K562 (cell line): ENCODE results near the gene RBFA. TPM values are rescaled to one million over a fixed set of nuclear protein-coding genes. Genes with fewer than 3 reads are reported as not detected.

ENCODE experiments used
- ARHGAP35 ChIP-seq: fragments of 450-650 bp; IDR thresholded peaks from 2 replicates; pipeline ENCODE4 v1.6.1; 2018; ENCODE audit not compliant: partially characterized antibody
- CBFB ChIP-seq: sonication (generic); formaldehyde crosslinking; IDR thresholded peaks from 2 replicates; pipeline ENCODE4 v1.4.0; 2020; ENCODE audit warnings: mild to moderate bottlenecking, missing genetic modification reagents
- CHAMP1 ChIP-seq: fragments of 450-650 bp; IDR thresholded peaks from 2 replicates; pipeline ENCODE4 v1.6.1; 2016; ENCODE audit warnings: mild to moderate bottlenecking
- CREB1 ChIP-seq, 2 experiments: sonication (generic) in 1 of 2; formaldehyde crosslinking in 1 of 2; IDR thresholded peaks; 2 replicates each; pipeline versions ENCODE4 v1.6.1 to v1.8.0; 2012 to 2022; ENCODE audit warnings: inconsistent platforms in 1 of 2, mild to moderate bottlenecking in 1 of 2, missing genetic modification reagents in 1 of 2, moderate library complexity in 1 of 2
- EHMT2 ChIP-seq: fragments of 450-650 bp; IDR thresholded peaks from 2 replicates; pipeline ENCODE4 v1.6.1; 2018; ENCODE audit warnings: antibody characterized with exemption
- ETV6 ChIP-seq, 3 experiments: fragments of 150-350 bp in 1 of 3; sonication (generic) in 1 of 3; formaldehyde crosslinking in 1 of 3; IDR thresholded peaks; 2 replicates each; pipeline versions ENCODE4 v1.6.1 to v1.8.0; 2014 to 2022; ENCODE audit warnings: borderline replicate concordance in 2 of 3, low read depth in 2 of 3, antibody characterized with exemption in 1 of 3, low read length in 1 of 3, mild to moderate bottlenecking in 1 of 3, missing genetic modification reagents in 1 of 3
- GABPA ChIP-seq: fragments of 200-800 bp; sonication (Bioruptor generic); conservative IDR thresholded peaks from 2 replicates; pipeline ENCODE4 v1.6.1; 2016; ENCODE audit warnings: low read depth, missing genetic modification characterization, missing compliant biosample characterization
- MTA3 ChIP-seq: fragments of 450-650 bp; formaldehyde crosslinking; IDR thresholded peaks from 2 replicates; pipeline ENCODE4 v1.6.1; 2017; ENCODE audit warnings: mild to moderate bottlenecking, borderline replicate concordance
- NELFE ChIP-seq: IDR thresholded peaks from 2 replicates; pipeline ENCODE4 v1.6.1; 2011; ENCODE audit warnings: mild to moderate bottlenecking; ENCODE audit not compliant: insufficient read depth, insufficient read length
- NFATC3 ChIP-seq: fragments of 450-650 bp; IDR thresholded peaks from 2 replicates; pipeline ENCODE4 v1.6.1; 2017; ENCODE audit warnings: mild to moderate bottlenecking
- PRMT5 ChIP-seq: sonication (generic); formaldehyde crosslinking; IDR thresholded peaks from 2 replicates; pipeline ENCODE4 v1.5.0; 2020; ENCODE audit warnings: missing genetic modification reagents
- PTBP1 ChIP-seq: fragments of 200-400 bp; formaldehyde crosslinking; IDR thresholded peaks from 2 replicates; pipeline ENCODE4 v1.6.1; 2017; ENCODE audit warnings: low read depth, low read length
- PURB ChIP-seq: sonication (generic); formaldehyde crosslinking; IDR thresholded peaks from 2 replicates; pipeline ENCODE4 v1.9.0; 2021; ENCODE audit warnings: low read depth, mild to moderate bottlenecking, missing genetic modification reagents
- TFAP4 ChIP-seq: sonication (generic); formaldehyde crosslinking; IDR thresholded peaks from 2 replicates; pipeline ENCODE4 v1.8.0; 2022; ENCODE audit warnings: missing genetic modification reagents, mild to moderate bottlenecking, moderate library complexity, borderline replicate concordance
- THRB ChIP-seq: fragments of 450-650 bp; formaldehyde crosslinking; conservative IDR thresholded peaks from 2 replicates; pipeline ENCODE4 v1.4.0; 2022; ENCODE audit warnings: mild to moderate bottlenecking, missing genetic modification characterization
- ZKSCAN3 ChIP-seq: fragments of 250-450 bp; sonication (Bioruptor Pico); IDR thresholded peaks from 2 replicates; pipeline ENCODE4 v1.4.0; 2020
- ZNF277 ChIP-seq: fragments of 250-450 bp; sonication (Bioruptor Pico); IDR thresholded peaks from 2 replicates; pipeline ENCODE4 v1.8.0; 2022; ENCODE audit warnings: inconsistent platforms, mild to moderate bottlenecking, moderate library complexity, borderline replicate concordance
- ZNF280B ChIP-seq: fragments of 250-450 bp; sonication (Bioruptor Pico); IDR thresholded peaks from 2 replicates; pipeline ENCODE4 v1.5.1; 2021; ENCODE audit warnings: mild to moderate bottlenecking
- ZNF707 ChIP-seq: fragments of 250-450 bp; sonication (Bioruptor Pico); conservative IDR thresholded peaks from 2 replicates; pipeline ENCODE4 v1.8.0; 2022; ENCODE audit warnings: inconsistent platforms, mild to moderate bottlenecking, moderate library complexity
- polyA plus RNA-seq, 8 experiments: library from polyadenylated mRNA; depleted of rRNA in 4 of 8; stranded (reverse) in 5 of 8; unstranded in 3 of 8; fragments of >200 nt; fragmentation: Nextera tagmentation in 2 of 8; fragmentation: Illumina TruSeq in 1 of 8; extraction: Ambion mirVana in 2 of 8; extraction: Trizol in 1 of 8; gene quantifications; 2 replicates each; pipeline versions ENCODE4 v1.2.1 to v1.2.3, GENCODE V29; 2011 to 2014; ENCODE audit warnings: inconsistent platforms in 1 of 8, missing spikeins in 1 of 8
- total RNA-seq, 7 experiments: library from RNA; depleted of rRNA in 6 of 7; stranded (reverse); fragments of >200 nt in 6 of 7; fragmentation: Illumina TruSeq in 2 of 7; extraction: Trizol in 2 of 7; gene quantifications; 2 replicates each; pipeline versions ENCODE4 v1.2.1 to v1.2.3, GENCODE V29; 2011 to 2021; ENCODE audit warnings: low replicate concordance in 1 of 7

RBFA gene
- total and polyA plus RNA-seq, 9 of the 15 experiments (the other 6 are each of a cell fraction or from before 2014, with no cell fraction given): 3.4 to 41.9 (median 25.8) TPM

GRCh38 chr18:79988451-79989194 is 45.6 kb upstream of the RBFA start, which contains the start of gene TXNL4A (continued):
- TF ChIP-seq THRB (CRISPR knock-in tag): no peak
- TF ChIP-seq CBFB (CRISPR knock-in tag): no peak
- no peak for TF ChIP-seq ZNF277 (CRISPR knock-in tag)
- no peak for TF ChIP-seq ETV6 (IDR thresholded peaks at IDR 0.05; ENCODE audit: borderline replicate concordance in 1 of 2, low read depth in 2 of 2, low read length in 1 of 2)
- no peak for TF ChIP-seq ETV6 (CRISPR knock-in tag; IDR thresholded peaks at IDR 0.05; ENCODE audit: borderline replicate concordance)
- no peak for TF ChIP-seq EHMT2
- TF ChIP-seq PRMT5: no peak
- no peak for TF ChIP-seq ZKSCAN3 (CRISPR knock-in tag)
- TF ChIP-seq CHAMP1: no peak
- no peak for TF ChIP-seq NFATC3
- TF ChIP-seq MTA3: no peak
- TF ChIP-seq PTBP1: no peak
- TF ChIP-seq ZNF280B: no peak
- no peak for TF ChIP-seq PURB (CRISPR knock-in tag)
- no peak for TF ChIP-seq ARHGAP35
- TF ChIP-seq NELFE: no peak
- peak; percentile 90 for TF ChIP-seq CREB1 (IDR thresholded peaks at IDR 0.05)
- peak; percentile 87 for TF ChIP-seq CREB1 (CRISPR knock-in tag; IDR thresholded peaks at IDR 0.05)
- peak; percentile 62; the same call in 1 of the 2 replicates for TF ChIP-seq TFAP4 (CRISPR knock-in tag)
- TF ChIP-seq ZNF707 (CRISPR knock-in tag): no peak
- no peak for TF ChIP-seq GABPA (tag)
